ENCODE data around the gene BNIP3.
"Not testable (repeated sequence)": the region's sequence is repeated elsewhere in the genome, so short reads cannot be mapped to it uniquely, and the experiment has no call there.

BNIP3 gene

DNA sequence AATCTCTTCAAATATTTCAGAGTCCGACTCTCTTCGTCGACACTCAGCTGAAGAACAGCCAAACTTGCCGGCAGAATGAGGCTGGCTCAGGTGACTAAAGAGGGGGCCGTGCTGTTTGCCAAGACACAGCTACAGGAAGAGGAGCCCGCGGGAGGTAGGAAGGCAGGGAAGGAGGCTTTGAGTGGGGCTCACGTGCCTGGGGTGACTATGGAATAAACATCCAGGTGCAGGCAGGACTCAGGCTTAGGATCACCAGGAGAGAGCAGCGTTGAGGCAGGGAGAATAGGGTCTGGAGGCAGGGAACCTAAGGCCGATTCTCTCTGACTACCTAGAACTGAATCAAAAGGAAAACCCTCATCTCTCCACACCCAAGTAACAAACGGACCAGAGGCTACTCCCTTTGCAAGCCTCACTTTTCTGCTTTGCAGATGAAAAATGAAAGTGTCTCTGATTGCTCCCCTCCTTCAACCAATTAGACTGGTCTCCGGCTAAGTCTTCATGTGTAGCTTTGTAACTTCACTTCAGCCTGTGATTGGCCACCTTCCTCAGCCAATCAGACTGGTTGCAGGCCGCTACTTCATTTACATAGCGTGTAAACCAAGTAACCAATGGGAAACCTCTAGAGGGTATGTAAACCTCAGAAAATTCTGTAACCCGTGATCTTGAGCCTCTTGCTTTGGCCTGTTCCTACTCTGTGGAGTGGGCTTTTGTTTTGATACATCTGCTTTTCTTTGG is 19.7 kb upstream of the BNIP3 start:
- no peak for DNase-seq (ENCODE audit: low spot score)

- DNase-seq (ENCODE audit: low spot score), result no peak
Measured at GRCh38 chr10:131998845-131999681, 17.3 kb upstream of the BNIP3 start.

DNA sequence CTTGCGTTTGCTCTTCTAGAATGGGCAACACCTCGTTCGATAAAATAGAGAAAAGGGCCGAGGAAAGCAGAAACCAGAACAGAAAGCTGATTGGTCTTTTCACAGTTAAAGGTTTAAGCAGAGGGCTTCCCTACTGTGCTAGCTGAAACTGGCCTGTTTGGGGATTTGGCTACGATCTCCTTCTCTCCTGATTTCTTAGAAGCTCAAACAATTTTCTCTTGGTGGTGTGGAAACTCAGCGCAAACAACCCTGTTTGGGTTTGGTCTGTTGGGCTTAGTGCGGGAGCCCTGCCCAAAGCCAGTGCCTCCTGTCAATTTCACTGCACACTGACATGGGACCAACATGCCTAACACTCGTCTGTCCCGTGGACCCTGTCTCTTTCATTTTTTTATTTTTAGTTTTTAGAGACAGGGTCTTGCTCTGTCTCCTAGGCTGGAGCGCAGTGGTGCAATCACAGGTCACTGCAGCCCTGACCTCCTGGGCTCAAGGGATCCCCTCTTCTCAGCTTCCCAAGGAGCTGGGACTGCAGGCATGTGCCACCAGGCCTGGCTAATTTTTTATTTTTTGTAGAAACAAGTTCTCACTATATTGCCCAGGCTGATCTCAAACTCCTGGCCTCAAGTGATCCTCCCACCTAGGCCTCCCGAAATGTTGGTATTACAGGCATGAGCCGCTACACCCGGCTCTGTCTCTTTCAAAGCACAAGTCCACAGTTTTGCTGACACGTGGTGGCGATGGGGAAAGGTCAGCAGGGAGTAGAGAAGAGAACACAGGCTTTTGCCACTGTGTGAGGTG is 16.5 kb upstream of the BNIP3 start:
- no peak for DNase-seq (ENCODE audit: low spot score)

DNA sequence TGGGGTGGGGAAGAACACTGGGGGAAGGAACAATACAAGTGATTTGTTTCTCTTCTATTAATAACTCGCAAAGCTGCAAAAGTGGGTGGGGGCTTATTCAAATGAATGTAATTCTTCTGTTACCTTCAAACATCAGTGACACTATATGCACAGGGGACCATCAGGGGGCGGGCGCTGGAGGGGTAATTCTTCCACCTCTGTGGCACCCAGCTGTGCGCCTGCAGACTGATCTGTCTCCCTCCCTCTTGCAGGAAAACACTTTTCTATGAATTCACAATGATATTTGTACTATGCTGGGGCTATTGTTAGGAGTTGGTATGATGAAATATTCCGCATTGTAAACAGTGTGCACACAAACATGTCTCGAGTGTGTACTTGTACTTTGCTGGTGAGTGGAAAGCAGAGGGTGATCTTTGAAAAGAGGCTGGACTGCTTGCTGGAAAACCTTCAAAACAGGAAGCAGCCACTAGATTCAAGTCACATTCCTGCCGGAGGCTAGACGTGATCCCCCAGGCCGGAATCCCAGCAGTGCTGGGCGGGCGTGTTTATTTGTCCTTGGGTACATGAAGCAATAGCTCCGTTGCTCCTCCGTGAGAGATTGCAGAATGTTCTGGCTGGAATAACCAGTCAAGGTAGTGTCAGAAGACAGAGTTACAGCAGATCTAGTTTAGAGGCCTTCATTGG is 15.8 kb upstream of the BNIP3 start:
- DNase-seq (ENCODE audit: low spot score), result no peak

GRCh38 chr10:131996466-131997365 is 15.0 kb upstream of the BNIP3 start:
- no peak for DNase-seq (ENCODE audit: low spot score)

DNA sequence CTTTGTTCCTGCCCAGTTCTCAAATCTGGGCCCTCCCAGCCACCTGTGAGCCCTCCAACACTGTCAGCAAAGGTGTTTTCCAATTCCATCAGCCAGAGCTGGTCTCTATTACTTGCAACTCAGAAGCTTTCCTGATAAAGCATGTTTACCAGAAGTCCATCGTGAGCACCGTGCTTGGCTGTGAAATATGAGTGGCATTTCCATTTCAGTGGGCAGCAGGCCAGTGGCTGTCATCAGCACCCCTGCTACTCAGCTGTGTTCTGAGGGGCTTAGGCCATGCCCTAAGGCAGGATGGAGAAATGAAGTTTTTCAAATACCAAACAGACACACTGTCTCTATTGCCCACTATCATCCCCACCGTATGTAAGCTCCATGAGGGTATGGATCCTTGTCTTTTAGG is 12.7 kb upstream of the BNIP3 start:
- no peak for DNase-seq (ENCODE audit: low spot score)

DNA sequence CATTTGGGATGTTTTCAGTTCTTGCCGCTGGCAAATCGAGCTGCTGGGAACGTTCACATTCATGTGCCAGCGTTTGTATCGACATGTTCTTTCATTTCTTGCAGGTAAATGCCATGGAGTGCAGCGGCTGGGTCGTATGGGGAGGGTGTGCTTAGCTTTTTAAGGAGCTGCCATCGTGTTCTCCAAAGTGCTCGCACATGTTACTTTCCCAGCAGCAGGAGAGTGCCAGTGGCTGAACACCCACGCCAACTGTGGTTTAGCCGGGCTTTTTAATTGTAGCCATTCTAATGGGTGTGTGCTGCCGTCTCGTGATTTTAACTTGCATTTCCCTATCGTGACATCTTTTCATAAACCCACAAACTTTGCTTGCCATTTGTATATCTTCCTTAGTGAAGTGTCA is 11.6 kb upstream of the BNIP3 start:
- no peak for DNase-seq (ENCODE audit: low spot score)

- DNase-seq (ENCODE audit: low spot score), result no peak
Measured at GRCh38 chr10:131991726-131992125, 10.0 kb upstream of the BNIP3 start.

GRCh38 chr10:131987786-131988185 is 6.1 kb upstream of the BNIP3 start:
- not testable (repeated sequence) for DNase-seq (ENCODE audit: low spot score)

- not testable (repeated sequence) for DNase-seq (ENCODE audit: low spot score)
Measured at GRCh38 chr10:131987301-131987700, 5.6 kb upstream of the BNIP3 start.

- DNase-seq (ENCODE audit: low spot score), result not testable (repeated sequence)
Measured at GRCh38 chr10:131986851-131987250, 5.1 kb upstream of the BNIP3 start.

DNA sequence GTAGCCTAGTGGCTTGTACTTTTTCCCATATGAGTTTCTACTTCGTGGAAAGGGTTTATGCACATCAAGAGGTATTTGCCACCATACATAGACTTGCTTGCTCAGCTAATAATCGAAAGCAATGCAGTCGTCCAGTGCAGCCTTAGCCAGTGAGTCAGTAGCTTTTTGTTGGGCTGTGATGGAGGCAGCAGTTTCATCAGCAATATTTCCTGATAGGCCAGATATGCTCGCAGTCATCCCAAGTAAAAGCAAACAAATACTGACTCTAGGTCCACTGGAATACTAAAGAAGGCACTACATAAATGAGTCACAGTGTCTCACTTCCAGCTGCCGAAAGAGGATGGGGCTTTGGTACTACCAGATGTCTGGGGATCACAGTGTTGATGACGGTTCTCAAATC is 2.1 kb upstream of the BNIP3 start:
- DNase-seq (ENCODE audit: low spot score), result no peak

- no peak for DNase-seq (ENCODE audit: low spot score)
Measured at GRCh38 chr10:131982796-131983195, 1.1 kb upstream of the BNIP3 start.

DNA sequence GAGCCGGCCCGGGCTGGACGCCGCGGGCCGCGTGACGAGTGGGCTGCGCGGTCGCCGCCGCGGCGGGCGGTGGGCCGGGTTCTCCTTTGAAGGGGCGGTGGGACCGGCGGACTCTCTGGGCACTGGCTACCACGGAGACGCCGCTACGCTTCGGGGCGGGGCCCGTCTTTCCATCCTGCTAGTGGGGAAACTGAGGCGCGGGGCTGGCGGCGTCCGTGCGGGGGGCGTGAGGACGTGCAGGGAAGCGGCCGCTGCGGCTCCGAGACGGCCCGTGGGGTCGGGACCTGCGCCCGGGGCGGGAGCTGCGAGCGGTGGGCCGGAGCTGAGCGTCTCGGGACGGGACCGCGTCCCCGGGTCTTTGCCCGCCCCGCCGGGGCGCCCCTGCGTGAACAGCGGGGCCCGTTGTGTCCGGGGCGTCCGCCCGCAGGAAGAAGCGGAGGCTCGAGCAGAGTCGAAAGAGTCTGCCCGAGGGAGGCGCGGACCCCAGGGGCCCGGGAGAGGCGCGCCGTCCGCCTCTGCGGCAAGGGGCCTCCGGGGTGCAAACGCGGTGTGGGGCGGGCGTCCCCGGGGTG is 548 bp upstream of the BNIP3 start:
- DNase-seq (ENCODE audit: low spot score), result no peak

GRCh38 chr10:131980761-131981428 is 828 bp downstream of the BNIP3 start:
- peak; percentile 19 for DNase-seq (ENCODE audit: low spot score)

DNA sequence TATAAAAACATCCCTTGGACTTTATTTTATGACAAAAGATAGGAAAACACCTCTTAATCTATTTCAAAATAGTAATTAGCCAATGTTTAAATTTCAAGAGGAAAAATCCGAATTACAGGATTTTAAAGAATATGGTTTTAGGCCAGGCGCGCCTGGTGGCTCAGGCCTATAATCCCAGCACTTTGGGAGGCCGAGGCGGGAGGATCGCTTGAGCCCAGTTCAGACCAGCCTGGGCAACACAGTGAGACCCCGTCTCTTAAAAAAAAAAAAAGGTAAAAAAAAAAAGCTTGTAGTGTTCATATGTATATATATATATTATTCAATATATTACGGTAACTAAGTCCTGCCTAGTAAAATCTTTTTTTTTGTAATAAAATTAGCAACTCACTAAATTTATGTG is 1.4 kb downstream of the BNIP3 start:
- no peak for DNase-seq (ENCODE audit: low spot score)

DNA sequence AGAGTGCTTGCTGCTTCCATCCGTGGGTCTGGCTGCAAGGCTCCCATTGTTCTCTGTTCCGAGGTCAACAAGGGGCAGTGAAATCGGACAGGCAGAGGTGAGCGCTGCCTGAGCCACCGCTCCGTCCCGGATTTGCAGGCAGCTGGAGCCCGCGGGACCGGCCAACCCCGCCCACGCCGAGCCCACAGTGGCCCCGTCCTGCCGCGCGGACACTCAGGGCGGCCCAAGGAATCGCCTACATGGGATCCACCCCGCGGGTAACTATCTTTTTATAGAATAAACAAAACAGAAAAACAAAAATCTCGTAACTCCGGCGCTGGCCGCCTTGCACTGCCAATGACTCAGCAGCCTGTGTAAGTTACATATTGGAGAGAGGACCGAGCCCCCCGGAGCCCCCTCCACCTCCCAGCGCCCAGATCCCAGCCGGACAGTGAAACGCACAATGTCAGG is 1.9 kb downstream of the BNIP3 start:
- no peak for DNase-seq (ENCODE audit: low spot score)

DNA sequence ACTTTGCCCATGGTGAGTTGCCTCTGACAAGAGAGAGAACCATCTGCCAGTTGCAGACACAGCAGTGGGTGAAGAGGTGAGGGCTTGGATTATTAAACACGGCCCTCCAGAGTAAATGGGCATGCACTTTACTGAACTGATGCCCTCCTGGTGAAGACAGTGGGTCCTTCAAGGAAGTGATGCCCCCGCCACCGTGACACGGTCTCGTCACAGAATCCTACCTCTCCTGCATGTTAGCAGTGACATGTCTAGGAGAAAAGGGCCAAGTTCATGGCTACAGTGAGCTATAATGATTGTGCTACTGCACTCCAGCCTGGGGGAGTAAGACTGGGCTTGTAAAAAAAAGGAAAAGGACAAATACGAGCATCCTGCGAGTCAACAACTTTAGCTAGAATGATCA is 2.4 kb downstream of the BNIP3 start:
- DNase-seq (ENCODE audit: low spot score), result no peak

DNA sequence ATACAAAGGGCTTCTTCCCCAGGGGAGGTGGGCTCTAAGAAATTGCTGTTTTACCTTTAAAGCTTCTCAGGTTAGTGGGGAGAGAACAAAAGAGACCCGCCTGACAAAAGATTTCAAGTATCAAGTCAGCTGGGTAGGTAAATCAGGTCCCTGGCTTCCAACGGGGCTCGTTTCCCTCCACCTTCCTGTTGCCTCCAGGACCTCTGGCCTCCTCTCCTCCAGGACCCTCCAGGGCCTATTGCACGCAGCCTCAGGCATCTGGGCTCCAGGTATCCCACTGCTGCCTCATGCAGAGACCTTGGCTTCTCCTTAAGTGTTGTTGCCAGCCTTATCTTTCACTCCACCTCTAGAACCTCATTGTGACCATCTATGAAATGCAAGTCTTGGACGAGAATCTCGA is 2.9 kb downstream of the BNIP3 start:
- DNase-seq (ENCODE audit: low spot score), result no peak

DNA sequence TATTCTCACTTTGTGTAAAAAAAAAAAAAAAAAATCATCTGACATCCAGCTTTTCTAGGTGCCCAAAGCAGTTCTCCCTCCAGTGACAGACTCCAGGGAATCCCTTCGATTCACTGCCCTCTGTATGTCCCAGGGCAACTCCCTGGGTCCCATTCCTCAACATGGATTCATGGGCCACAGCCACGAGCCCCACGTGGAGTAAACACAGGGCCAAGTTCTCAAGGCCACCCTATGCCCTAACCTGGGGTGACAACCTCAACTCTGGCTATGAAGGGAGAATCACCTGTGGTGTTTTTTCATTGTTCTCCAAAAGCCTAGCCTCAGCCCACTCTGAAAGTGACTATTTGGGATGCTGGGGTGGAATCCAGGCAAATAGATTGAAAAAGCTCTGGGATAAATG is 3.4 kb downstream of the BNIP3 start:
- no peak for DNase-seq (ENCODE audit: low spot score)
